ENCODE results near the gene RNF220.
"Not testable (repeated sequence)": the region's sequence is repeated elsewhere in the genome, so short reads cannot be mapped to it uniquely, and the experiment has no call there.

Gene RNF220

GRCh38 chr1:44648529-44649250 is 243.6 kb downstream of the RNF220 start:
- no peak for DNase-seq

DNA sequence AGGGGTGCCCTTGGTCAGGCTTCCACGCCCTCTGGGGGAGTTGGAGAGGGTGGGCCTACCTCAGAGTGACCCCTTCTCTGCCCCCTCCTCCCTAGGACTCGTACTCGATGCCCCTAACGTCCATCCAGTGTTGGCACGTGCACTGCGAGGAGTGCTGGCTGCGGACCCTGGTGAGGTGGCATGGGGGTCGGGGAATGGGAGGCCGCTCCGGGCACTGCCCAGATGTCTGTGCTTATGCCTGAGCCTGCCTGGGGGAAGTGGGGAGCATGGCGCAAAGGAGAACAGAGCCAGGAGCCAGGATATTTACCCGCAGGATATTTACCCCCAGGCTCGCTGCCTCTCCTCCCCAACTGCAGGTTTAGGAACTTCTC is 244.7 kb downstream of the RNF220 start:
- no peak for DNase-seq

DNA sequence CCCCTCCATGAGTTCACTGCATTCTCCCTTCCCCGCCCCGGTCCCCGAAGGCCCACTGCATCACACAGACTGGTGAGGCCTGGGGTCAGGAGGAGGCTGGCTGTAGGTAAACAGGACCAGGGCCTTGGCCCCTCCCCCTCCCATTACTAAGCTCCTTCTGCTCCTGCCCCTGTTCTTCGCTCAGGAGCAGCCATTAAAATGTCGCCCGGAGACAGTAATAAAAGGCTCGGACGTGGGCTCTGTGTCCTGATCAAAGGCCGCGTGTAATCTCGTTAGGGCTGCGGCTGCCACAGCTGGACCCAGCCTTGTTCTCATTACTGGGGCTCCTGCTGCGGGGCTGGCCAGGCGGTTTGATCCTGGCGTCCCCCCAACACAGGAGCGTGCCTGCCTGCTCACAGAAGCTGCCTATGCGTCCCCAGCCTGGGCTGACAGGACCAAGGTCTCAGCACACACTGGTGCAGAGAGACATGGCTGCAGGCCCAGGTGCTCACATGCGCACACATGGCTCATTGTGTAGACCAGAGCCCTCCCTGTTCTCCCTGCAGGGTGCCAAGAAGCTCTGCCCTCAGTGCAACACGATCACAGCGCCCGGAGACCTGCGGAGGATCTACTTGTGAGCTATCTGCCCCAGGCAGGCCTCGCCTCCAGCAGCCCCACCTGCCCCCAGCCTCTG is 245.2 kb downstream of the RNF220 start:
- DNase-seq = peak in 15 of 51 donors; percentile 19 to 42 (median 23)

DNA sequence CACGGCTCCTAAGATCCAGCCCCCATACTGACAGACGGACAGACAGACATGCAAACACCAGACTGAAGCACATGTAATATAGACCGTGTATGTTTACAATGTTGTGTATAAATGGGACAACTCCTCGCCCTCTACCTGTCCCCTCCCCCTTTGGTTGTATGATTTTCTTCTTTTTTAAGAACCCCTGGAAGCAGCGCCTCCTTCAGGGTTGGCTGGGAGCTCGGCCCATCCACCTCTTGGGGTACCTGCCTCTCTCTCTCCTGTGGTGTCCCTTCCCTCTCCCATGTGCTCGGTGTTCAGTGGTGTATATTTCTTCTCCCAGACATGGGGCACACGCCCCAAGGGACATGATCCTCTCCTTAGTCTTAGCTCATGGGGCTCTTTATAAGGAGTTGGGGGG is 246.0 kb downstream of the RNF220 start:
- DNase-seq = no peak

DNA sequence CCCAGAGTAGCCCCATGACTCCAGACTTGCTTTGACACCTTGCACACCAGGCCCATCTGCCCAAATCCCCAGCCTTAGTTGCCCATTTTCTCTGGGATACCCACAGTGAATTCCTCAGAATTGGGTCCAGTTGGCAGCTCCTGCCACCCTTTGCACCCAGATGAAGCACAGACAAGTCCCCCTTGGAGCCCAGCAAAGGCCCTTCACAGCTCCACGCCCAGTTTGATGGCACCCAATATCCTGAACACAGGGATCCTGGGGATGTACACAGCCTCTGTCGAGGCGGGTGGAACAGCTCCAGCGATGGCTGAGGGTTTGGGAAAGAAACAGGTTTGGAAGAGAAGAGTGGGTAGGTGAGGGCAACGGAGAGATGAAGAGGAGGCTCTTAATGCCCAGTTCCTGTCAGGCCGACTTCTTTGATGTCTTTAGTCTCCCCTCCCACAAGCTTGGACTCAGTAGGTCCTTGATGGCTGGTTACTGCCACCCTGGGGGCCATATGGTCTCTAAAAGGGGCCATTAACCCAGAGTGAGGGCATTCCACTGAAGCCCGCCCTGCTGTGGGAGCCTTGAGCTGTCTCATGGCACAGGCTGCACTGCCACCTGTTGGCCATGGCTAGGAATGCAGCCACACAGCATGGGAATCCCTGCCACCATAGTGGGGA is 247.5 kb downstream of the RNF220 start:
- DNase-seq = peak in 49 of 51 donors; percentile 32 to 88 (median 69)

GRCh38 chr1:44653107-44653964 is 248.3 kb downstream of the RNF220 start:
- DNase-seq = no peak

DNA sequence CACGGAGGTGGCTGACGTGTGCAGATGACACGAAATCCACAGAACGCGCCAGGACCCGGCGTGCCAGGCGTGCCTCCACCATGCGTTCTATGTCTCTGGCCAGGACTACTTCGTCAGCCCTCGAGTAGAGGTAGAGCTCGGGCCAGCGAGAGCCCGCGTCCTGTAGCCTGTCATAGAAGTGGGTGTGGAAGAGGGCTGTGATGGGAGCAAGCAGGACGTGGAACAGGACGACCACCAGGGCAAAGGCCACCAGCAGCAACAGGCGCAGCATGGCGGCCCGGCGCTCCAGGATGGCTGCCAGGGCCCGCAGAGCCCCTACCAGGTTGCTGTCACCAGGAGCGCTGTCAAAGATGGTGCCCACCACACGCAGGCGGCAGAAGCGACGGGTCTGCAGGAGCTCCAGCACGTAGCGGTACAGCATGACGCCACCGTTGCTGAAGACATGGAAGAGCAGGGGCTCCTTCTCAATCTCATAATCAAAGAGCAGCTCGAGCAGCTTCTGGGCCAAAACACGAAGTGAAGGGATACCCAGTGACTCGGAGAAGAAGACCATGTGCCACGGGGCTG is 249.6 kb downstream of the RNF220 start:
- DNase-seq = no peak

GRCh38 chr1:44655609-44656008 is 250.6 kb downstream of the RNF220 start:
- peak in 11 of 51 donors; percentile 10 to 42 (median 24) for DNase-seq

DNA sequence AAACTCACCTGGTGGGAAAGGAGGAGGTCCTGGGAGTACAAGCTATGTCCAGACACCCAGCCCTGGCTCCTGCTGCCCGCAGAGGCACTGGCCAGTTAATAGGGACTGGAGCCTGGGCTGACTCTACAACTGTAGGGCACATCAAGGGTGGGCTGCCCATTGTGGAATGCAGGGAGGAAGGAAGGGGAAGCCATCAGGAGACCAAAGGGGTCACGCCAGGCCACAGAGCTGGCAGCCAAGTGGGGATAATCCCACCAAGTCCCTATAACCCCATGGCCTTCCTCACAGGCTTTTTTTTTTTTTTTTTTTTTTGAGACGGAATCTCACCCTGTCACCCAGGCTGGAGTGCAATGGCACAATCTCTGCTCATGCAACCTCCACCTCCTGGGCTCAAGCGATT is 254.5 kb downstream of the RNF220 start:
- DNase-seq = no peak

DNA sequence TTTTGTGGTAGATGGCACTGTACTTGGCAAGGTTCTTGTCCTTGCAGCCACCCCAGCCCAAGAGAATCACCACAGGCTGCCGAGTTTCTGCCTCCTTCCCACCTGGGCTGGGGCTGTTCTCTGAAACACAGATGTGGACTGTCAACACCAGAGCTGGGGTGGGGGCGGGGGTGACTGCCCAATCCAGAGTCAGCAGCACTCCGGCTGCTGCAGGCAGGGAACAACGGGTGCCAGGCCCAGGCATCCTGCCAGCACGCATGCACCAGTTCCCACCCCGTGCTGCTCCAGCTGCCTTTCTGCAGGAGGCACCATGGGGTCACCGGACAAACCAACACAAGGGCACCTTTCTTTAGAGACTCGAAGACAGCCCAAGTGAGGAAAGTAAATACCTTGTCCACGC is 255.1 kb downstream of the RNF220 start:
- peak in 48 of 51 donors; percentile 19 to 94 (median 80) for DNase-seq

- DNase-seq = no peak
Observed at GRCh38 chr1:44661781-44662682, 257.0 kb downstream of the RNF220 start.

DNA sequence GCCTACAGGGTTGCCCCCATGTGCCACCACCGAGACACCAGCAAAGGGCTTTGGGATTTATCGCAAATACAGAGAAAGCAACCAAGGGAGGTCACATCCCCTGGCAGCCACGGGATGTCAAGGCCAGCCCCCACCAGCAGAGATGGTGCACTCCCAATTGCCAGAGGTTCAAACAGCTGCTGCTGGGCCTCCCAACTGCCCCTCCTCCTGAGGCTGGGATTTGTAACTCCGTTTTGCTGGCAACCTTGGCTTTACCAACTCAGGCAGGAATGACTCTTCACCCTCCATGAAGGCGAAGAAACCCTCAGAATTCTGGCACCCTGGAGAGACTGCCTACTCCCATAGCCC is 257.6 kb downstream of the RNF220 start:
- no peak for DNase-seq

DNA sequence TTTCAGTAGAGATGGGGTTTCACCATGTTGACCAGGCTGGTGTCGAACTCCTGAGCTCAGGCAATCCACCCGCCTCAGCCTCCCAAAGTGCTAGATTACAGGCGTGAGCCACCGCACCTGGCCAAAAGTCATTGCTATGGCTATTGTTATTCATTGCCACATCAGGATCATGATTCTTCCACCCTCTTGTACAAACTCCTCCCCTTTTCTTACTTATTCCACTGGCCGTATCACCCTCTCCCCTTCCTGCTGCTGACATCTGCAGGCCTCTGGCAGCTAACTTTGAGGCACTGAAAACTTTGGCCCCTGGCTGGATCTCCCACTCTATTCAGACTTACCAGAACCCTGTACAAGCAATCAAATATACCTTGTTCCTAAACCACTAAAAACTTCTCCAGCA is 258.4 kb downstream of the RNF220 start:
- no peak for DNase-seq

- no peak for DNase-seq
Observed at GRCh38 chr1:44664730-44665370, 259.8 kb downstream of the RNF220 start.

DNA sequence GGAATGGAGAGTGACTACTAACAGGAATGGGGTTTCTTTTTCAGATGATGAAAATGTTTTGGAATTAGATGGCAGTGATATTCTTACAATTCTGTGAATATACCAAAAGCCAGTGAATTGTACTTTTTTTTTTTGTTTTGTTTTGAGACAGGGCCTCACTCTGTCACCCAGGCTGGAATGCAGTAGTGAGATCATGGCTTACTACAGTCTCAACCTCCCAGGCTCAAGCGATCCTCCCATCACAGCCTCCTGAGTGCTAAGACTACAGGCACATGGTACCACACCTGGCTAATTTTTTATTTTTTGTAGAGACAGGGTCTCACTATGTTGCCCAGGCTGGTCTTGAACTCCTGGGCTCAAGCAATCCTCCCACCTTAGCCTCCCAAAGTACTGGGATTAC is 261.7 kb downstream of the RNF220 start:
- not testable (repeated sequence) for DNase-seq

DNA sequence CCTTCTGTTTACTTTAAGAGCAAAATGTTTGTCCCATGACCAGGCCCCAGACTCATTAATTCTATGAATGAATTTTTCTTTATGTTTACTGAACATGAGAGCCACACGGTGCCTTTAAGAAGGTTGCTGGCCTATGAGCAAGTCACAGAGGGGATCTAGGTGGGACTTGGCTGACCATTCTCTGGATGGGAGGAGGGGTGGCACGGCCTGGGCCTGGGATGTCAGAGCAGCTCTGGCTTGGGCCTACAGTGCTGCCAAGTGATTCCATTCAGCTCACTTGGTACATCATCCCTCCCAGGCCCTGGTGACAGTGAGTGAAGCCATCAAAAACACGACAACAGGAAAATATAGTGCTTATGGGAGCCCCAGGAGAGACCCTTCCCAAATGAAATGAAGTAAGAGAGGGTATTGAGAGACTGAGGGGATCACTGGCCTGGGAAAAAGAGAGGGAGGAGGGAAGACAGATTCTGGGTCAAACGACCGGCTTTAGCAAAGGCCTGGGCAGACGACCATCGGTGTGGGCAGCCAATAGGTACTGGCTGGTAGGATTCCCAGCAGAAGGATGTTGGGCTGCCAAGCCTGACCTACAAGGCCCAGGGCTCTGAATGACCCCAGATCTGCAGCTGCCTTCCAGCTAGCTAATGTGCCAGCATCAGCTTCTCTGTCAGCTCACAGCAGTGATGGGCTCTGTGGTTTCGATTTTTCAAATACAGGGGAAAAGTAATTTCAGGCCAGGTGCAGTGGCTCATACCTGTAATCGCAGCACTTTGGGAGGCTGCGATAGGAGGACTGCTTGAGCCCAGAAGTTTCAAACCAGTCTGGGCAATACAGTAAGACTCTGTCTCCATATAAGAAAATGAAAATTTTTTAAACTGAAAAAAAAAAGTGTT is 265.9 kb downstream of the RNF220 start:
- peak in 12 of 51 donors; percentile 7 to 44 (median 24) for DNase-seq

- DNase-seq = peak in 13 of 51 donors; percentile 11 to 64 (median 20)
Observed at GRCh38 chr1:44672254-44672955, 267.4 kb downstream of the RNF220 start.
